Esophagus squamous epithelium (tissue), 5 donors: Measurements from ENCODE around the gene NPIPB4. TPM values are rescaled to one million over a fixed set of nuclear protein-coding genes. Genes with fewer than 3 reads are reported as not detected.
"Not testable (repeated sequence)": the region's sequence is repeated elsewhere in the genome, so short reads cannot be mapped to it uniquely, and the experiment has no call there.

ENCODE experiments used
- DNase-seq: peaks from one replicate; lab custom pipeline; 2025; lab: John Stamatoyannopoulos, UW
- H3K27ac ChIP-seq, 4 donors: fragments of 200-600 bp; sonication (generic); one replicate each; pipeline ENCODE4 v1.5.1; 2016 to 2019; ENCODE audit warnings: mild to moderate bottlenecking in 1 of 4
- H3K27me3 ChIP-seq, 4 donors: fragments of 200-600 bp; sonication (generic); 1 replicate in 3 of 4; 2 replicates in 1 of 4; pipeline versions ENCODE4 v1.5.1 to v1.6.0; 2017 to 2021; ENCODE audit warnings: antibody characterized with exemption in 1 of 4
- H3K36me3 ChIP-seq, 3 donors: fragments of 200-600 bp; sonication (generic); one replicate each; pipeline ENCODE4 v1.5.1; 2016 to 2019
- H3K4me1 ChIP-seq, 3 donors: fragments of 200-600 bp; sonication (generic); one replicate each; pipeline ENCODE4 v1.5.1; 2017 to 2019
- H3K4me3 ChIP-seq, 4 donors: fragments of 200-600 bp; sonication (generic); 1 replicate in 3 of 4; 2 replicates in 1 of 4; pipeline ENCODE4 v1.5.1; 2016 to 2019; ENCODE audit warnings: mild to moderate bottlenecking in 2 of 4, moderate library complexity in 1 of 4
- H3K9me3 ChIP-seq, 3 donors: fragments of 200-600 bp; sonication (generic); one replicate each; pipeline ENCODE4 v1.5.1; 2016 to 2019
- CTCF ChIP-seq, 6 experiments: fragments of 450-650 bp in 4 of 6; fragments of 200-600 bp in 2 of 6; sonication (generic) in 2 of 6; IDR thresholded peaks; one replicate each; pipeline ENCODE4 v1.5.1; 2016 to 2019; ENCODE audit warnings: antibody characterized with exemption in 6 of 6, mild to moderate bottlenecking in 4 of 6, moderate library complexity in 4 of 6
- POLR2A ChIP-seq, 4 donors: fragments of 450-650 bp; IDR thresholded peaks; one replicate each; pipeline ENCODE4 v1.6.1; 2017; ENCODE audit warnings: antibody characterized with exemption in 4 of 4, mild to moderate bottlenecking in 4 of 4, moderate library complexity in 3 of 4
- WGBS, 2 donors: methylation state at CpG; one replicate each; pipeline ENCODE4 v1.1.5; 2018; 5-methylcytosine and 5-hydroxymethylcytosine counted together
- intact Hi-C: fragments of 100-400 bp; cut with DNase I; formaldehyde crosslinking; loops from one replicate; pipeline ENCODE4 v1.15.0; 2022
- total RNA-seq, 4 donors: library from RNA; depleted of rRNA; stranded (reverse); fragments of >200 nt; gene quantifications; one replicate each; pipeline ENCODE4 v1.1.0, GENCODE V29; 2016
- donor health status: DM: yes; HTN: yes; CAD: no.

The NPIPB4 gene
- total RNA-seq, 4 donors from 2014 or later, result 8.7 to 76.9 (median 27.9) TPM

GRCh38 chr16:21820028-21820907 lies 37.3 kb downstream of the NPIPB4 start:
- DNase-seq, result peak; percentile 24
- peak in 2 of 4 donors; percentile 31 to 54 for TF ChIP-seq POLR2A (IDR thresholded peaks at IDR 0.05)
- Histone ChIP-seq H3K4me1 (peaks cover 0 to 21% (median 0%) of the 10 kb centered on the region in 3 donors), H3K27ac (peak overlapping the region; percentile 60 to 88 (median 81)), H3K36me3 (peaks cover 0 to 13% (median 0%) of the 10 kb centered on the region in 3 donors), H3K4me3 (peak overlapping the region; percentile 24 to 68 (median 56))
- WGBS, 2 donors, result 14 to 27% methylated on average over 5 to 12 of the region's 55 CpGs
- H3K27me3 ChIP-seq, intact Hi-C loops, H3K9me3 ChIP-seq: not testable (repeated sequence)

GRCh38 chr16:21819617-21820016 lies 37.9 kb downstream of the NPIPB4 start:
- intact Hi-C loops, H3K9me3 ChIP-seq, H3K27me3 ChIP-seq, DNase-seq: not testable (repeated sequence)
- Histone ChIP-seq H3K36me3 (peaks cover 0 to 16% (median 0%) of the 10 kb centered on the region in 3 donors), H3K27ac (peak overlapping the region in 2 of 4 donors; percentile 84 to 88), H3K4me3 (peak overlapping the region in 3 of 4 donors; percentile 55 to 68 (median 58)), H3K4me1 (peaks cover 0 to 21% (median 0%) of the 10 kb centered on the region in 3 donors)
- 43 to 53% methylated on average over 9 to 10 of the region's 10 CpGs for whole genome bisulfite sequencing, 2 donors

GRCh38 chr16:21817012-21817411 lies 40.5 kb downstream of the NPIPB4 start:
- H3K27ac ChIP-seq, H3K4me3 ChIP-seq, H3K27me3 ChIP-seq, H3K9me3 ChIP-seq, intact Hi-C loops, DNase-seq: not testable (repeated sequence)
- Histone ChIP-seq H3K4me1 (peaks cover 0 to 21% (median 0%) of the 10 kb centered on the region in 3 donors), H3K36me3 (peaks cover 0 to 37% (median 0%) of the 10 kb centered on the region in 3 donors)

GRCh38 chr16:21815694-21816093 lies 41.9 kb downstream of the NPIPB4 start:
- H3K27ac ChIP-seq, DNase-seq, H3K9me3 ChIP-seq, H3K4me3 ChIP-seq, H3K27me3 ChIP-seq, intact Hi-C loops: not testable (repeated sequence)
- 78% methylated on average over 9 of the region's 11 CpGs; no CpG with 5 or more reads in 1 of the 2 donors for WGBS, 2 donors
- Histone ChIP-seq H3K4me1 (peaks cover 0 to 18% (median 0%) of the 10 kb centered on the region in 3 donors), H3K36me3 (peaks cover 0 to 50% (median 0%) of the 10 kb centered on the region in 3 donors)

GRCh38 chr16:21802375-21802663 lies 55.2 kb downstream of the NPIPB4 start:
- H3K27ac ChIP-seq, intact Hi-C loops: not testable (repeated sequence)
- 38 to 44% methylated on average over 2 of the region's 2 CpGs for WGBS, 2 donors

GRCh38 chr16:21801538-21802374 lies 55.8 kb downstream of the NPIPB4 start:
- H3K36me3 ChIP-seq, intact Hi-C loops, H3K4me3 ChIP-seq, DNase-seq, H3K27me3 ChIP-seq, H3K27ac ChIP-seq, H3K4me1 ChIP-seq, H3K9me3 ChIP-seq: not testable (repeated sequence)
- TF ChIP-seq CTCF (IDR thresholded peaks at IDR 0.05), result peak in 5 of 6 experiments; percentile 32 to 56 (median 35)
- 42 to 50% methylated on average over 8 to 10 of the region's 13 CpGs for WGBS, 2 donors

More at GRCh38 chr16:21802375-21802663, 55.2 kb downstream of the NPIPB4 start:
- not testable (repeated sequence) for DNase-seq, H3K9me3 ChIP-seq, H3K36me3 ChIP-seq, H3K27me3 ChIP-seq, H3K4me1 ChIP-seq, H3K4me3 ChIP-seq

GRCh38 chr16:21798601-21799000 lies 59.0 kb downstream of the NPIPB4 start:
- DNase-seq, intact Hi-C loops, H3K27ac ChIP-seq, H3K4me3 ChIP-seq, H3K9me3 ChIP-seq, H3K27me3 ChIP-seq, H3K36me3 ChIP-seq, H3K4me1 ChIP-seq: not testable (repeated sequence)
- WGBS, 2 donors, result no CpG with 5 or more reads among the region's 3 CpGs

GRCh38 chr16:21793310-21793709 lies 64.2 kb downstream of the NPIPB4 start:
- H3K9me3 ChIP-seq, intact Hi-C loops, DNase-seq, H3K36me3 ChIP-seq, H3K4me1 ChIP-seq, H3K27me3 ChIP-seq, H3K4me3 ChIP-seq, H3K27ac ChIP-seq: not testable (repeated sequence)
- WGBS, 2 donors, result 80% methylated on average over 1 of the region's 3 CpGs; no CpG with 5 or more reads in 1 of the 2 donors

GRCh38 chr16:21790506-21790905 lies 67.0 kb downstream of the NPIPB4 start:
- H3K27ac ChIP-seq, DNase-seq, H3K36me3 ChIP-seq, H3K4me3 ChIP-seq, H3K4me1 ChIP-seq, intact Hi-C loops, H3K9me3 ChIP-seq, H3K27me3 ChIP-seq: not testable (repeated sequence)
- no CpG with 5 or more reads among the region's 1 CpG for WGBS, 2 donors
